HepG2 (cell line): ENCODE results near the gene OPRL1. TPM values are rescaled to one million over a fixed set of nuclear protein-coding genes. Genes with fewer than 3 reads are reported as not detected.

Experiments
- ELK4 ChIP-seq: sonication (generic); formaldehyde crosslinking; IDR thresholded peaks from 2 replicates; pipeline ENCODE4 v1.9.0; 2021; ENCODE audit warnings: missing genetic modification reagents, borderline replicate concordance
- GPBP1L1 ChIP-seq: sonication (generic); formaldehyde crosslinking; IDR thresholded peaks from 2 replicates; pipeline ENCODE4 v1.5.0; 2020; ENCODE audit warnings: mild to moderate bottlenecking, missing genetic modification reagents
- HDAC2 ChIP-seq: sonication (generic); formaldehyde crosslinking; IDR thresholded peaks from 2 replicates; pipeline ENCODE4 v1.4.0; 2020; ENCODE audit warnings: missing genetic modification reagents
- KDM5A ChIP-seq: fragments of 200-600 bp; sonication (generic); IDR thresholded peaks from 2 replicates; pipeline ENCODE4 v1.7.0; 2018; ENCODE audit warnings: antibody characterized with exemption, mild to moderate bottlenecking, low read length, borderline replicate concordance
- MATR3 ChIP-seq: sonication (generic); formaldehyde crosslinking; IDR thresholded peaks from 2 replicates; pipeline ENCODE4 v1.4.0; 2020; ENCODE audit warnings: missing genetic modification reagents
- PAF1 ChIP-seq: IDR thresholded peaks from 2 replicates; pipeline ENCODE4 v1.6.1; 2016; ENCODE audit warnings: missing genetic modification reagents, missing compliant biosample characterization
- RBAK ChIP-seq: sonication (generic); formaldehyde crosslinking; IDR thresholded peaks from 2 replicates; pipeline ENCODE4 v1.5.1; 2020; ENCODE audit warnings: mild to moderate bottlenecking, missing genetic modification reagents
- RORA ChIP-seq: sonication (generic); formaldehyde crosslinking; IDR thresholded peaks from 2 replicates; pipeline ENCODE4 v1.5.0; 2020; ENCODE audit warnings: mild to moderate bottlenecking, missing genetic modification reagents, moderate library complexity
- ZBTB39 ChIP-seq: sonication (generic); formaldehyde crosslinking; IDR thresholded peaks from 2 replicates; pipeline ENCODE4 v1.5.0; 2020; ENCODE audit warnings: missing genetic modification reagents
- ZBTB7B ChIP-seq: sonication (generic); formaldehyde crosslinking; IDR thresholded peaks from 2 replicates; pipeline ENCODE4 v1.4.0; 2020; ENCODE audit warnings: missing genetic modification reagents
- ZC3H4 ChIP-seq: sonication (generic); formaldehyde crosslinking; IDR thresholded peaks from 2 replicates; pipeline ENCODE4 v1.4.0; 2020; ENCODE audit warnings: missing genetic modification reagents, borderline replicate concordance
- ZFP90 ChIP-seq: sonication (generic); formaldehyde crosslinking; IDR thresholded peaks from 2 replicates; pipeline ENCODE4 v1.8.0; 2022; ENCODE audit warnings: missing genetic modification reagents, mild to moderate bottlenecking, inconsistent platforms, borderline replicate concordance
- ZFY ChIP-seq: sonication (generic); formaldehyde crosslinking; IDR thresholded peaks from 2 replicates; pipeline ENCODE4 v1.4.0; 2020; ENCODE audit warnings: missing genetic modification reagents
- ZNF20 ChIP-seq: sonication (generic); formaldehyde crosslinking; IDR thresholded peaks from 2 replicates; pipeline ENCODE4 v1.4.0; 2020; ENCODE audit warnings: mild to moderate bottlenecking, moderate library complexity, missing genetic modification reagents
- ZNF251 ChIP-seq: sonication (generic); formaldehyde crosslinking; IDR thresholded peaks from 2 replicates; pipeline ENCODE4 v1.9.0; 2021; ENCODE audit warnings: mild to moderate bottlenecking, missing genetic modification reagents
- ZNF33A ChIP-seq: sonication (generic); formaldehyde crosslinking; IDR thresholded peaks from 2 replicates; pipeline ENCODE4 v1.5.1; 2020; ENCODE audit warnings: missing genetic modification reagents, mild to moderate bottlenecking, moderate library complexity, borderline replicate concordance
- ZNF563 ChIP-seq: sonication (generic); formaldehyde crosslinking; IDR thresholded peaks from 2 replicates; pipeline ENCODE4 v1.8.0; 2022; ENCODE audit warnings: mild to moderate bottlenecking, moderate library complexity, missing genetic modification reagents
- ZNF564 ChIP-seq: sonication (generic); formaldehyde crosslinking; IDR thresholded peaks from 2 replicates; pipeline ENCODE4 v1.8.1; 2023; ENCODE audit warnings: mild to moderate bottlenecking, missing genetic modification reagents
- ZNF7 ChIP-seq: IDR thresholded peaks from 2 replicates; pipeline ENCODE4 v1.6.1; 2016; ENCODE audit warnings: missing biosample characterization, missing genetic modification reagents
- ZNF768 ChIP-seq: sonication (generic); formaldehyde crosslinking; IDR thresholded peaks from 2 replicates; pipeline ENCODE4 v1.4.0; 2020; ENCODE audit warnings: missing genetic modification reagents
- ZNF775 ChIP-seq: sonication (generic); formaldehyde crosslinking; IDR thresholded peaks from 2 replicates; pipeline ENCODE4 v1.4.0; 2020; ENCODE audit warnings: missing genetic modification reagents, mild to moderate bottlenecking, moderate library complexity, borderline replicate concordance
- ZNF777 ChIP-seq: sonication (generic); formaldehyde crosslinking; IDR thresholded peaks from 2 replicates; pipeline ENCODE4 v1.4.0; 2020; ENCODE audit warnings: missing genetic modification reagents
- ZNF800 ChIP-seq: sonication (generic); formaldehyde crosslinking; IDR thresholded peaks from 2 replicates; pipeline ENCODE4 v1.4.0; 2020; ENCODE audit warnings: missing genetic modification reagents
- ZSCAN29 ChIP-seq: sonication (generic); formaldehyde crosslinking; conservative IDR thresholded peaks from 2 replicates; pipeline ENCODE4 v1.4.0; 2020; ENCODE audit warnings: mild to moderate bottlenecking, missing genetic modification reagents
- polyA plus RNA-seq, 8 experiments: library from polyadenylated mRNA; depleted of rRNA in 3 of 8; stranded (reverse) in 7 of 8; unstranded in 1 of 8; fragments of >200 nt; fragmentation: Illumina TruSeq in 4 of 8; extraction: Trizol in 4 of 8; gene quantifications; 2 replicates each; pipeline versions ENCODE4 v1.2.1 to v1.2.3, GENCODE V29; 2011 to 2016; ENCODE audit warnings: low read depth in 4 of 8, missing spikeins in 1 of 8, mixed read lengths in 1 of 8; ENCODE audit not compliant: insufficient read depth in 1 of 8
- total RNA-seq, 5 experiments: library from RNA; depleted of rRNA; stranded (reverse); fragments of >200 nt; fragmentation: Illumina TruSeq; extraction: Trizol; gene quantifications; 2 replicates each; pipeline ENCODE4 v1.2.3, GENCODE V29; 2016; ENCODE audit warnings: low read depth in 1 of 5

The OPRL1 gene
- total and polyA plus RNA-seq, 2 of the 13 experiments (the other 11 are each of a cell fraction or from before 2014, with no cell fraction given), result 0.35 to 0.71 TPM

GRCh38 chr20:64053841-64054661 is 25.8 kb upstream of the OPRL1 start (continued):
- 0 out of 2 replicates have a peak, but pooled peaks have one; percentile 54 for TF ChIP-seq ZNF775
- no peak for TF ChIP-seq RORA (CRISPR knock-in tag)
- TF ChIP-seq ZFY (CRISPR knock-in tag), result peak; percentile 81
- TF ChIP-seq ZNF800, result peak; percentile 85
- TF ChIP-seq RBAK, result 0 out of 2 replicates have a peak, but pooled peaks have one; percentile 37
- TF ChIP-seq ZNF20 (CRISPR knock-in tag), result no peak
- peak; percentile 51 for TF ChIP-seq ZNF777 (CRISPR knock-in tag)
- peak; percentile 98 for TF ChIP-seq ZFP90 (CRISPR knock-in tag)
- TF ChIP-seq ZNF563 (CRISPR knock-in tag), result peak; percentile 22; the same call in 1 of the 2 replicates
- peak; percentile 67; the same call in 1 of the 2 replicates for TF ChIP-seq ZNF564 (CRISPR knock-in tag)
- TF ChIP-seq GPBP1L1, result no peak
- TF ChIP-seq ZNF768 (CRISPR knock-in tag), result peak; percentile 90
- TF ChIP-seq MATR3 (CRISPR knock-in tag), result no peak
- no peak for TF ChIP-seq ZNF33A (CRISPR knock-in tag)
- peak; percentile 96 for TF ChIP-seq ZBTB7B (CRISPR knock-in tag)
- TF ChIP-seq PAF1 (CRISPR knock-in tag), result no peak
- no peak for TF ChIP-seq ZNF251 (CRISPR knock-in tag)
- TF ChIP-seq ZSCAN29 (CRISPR knock-in tag), result no peak
- TF ChIP-seq ZBTB39 (CRISPR knock-in tag), result peak; percentile 86; the same call in 1 of the 2 replicates
- no peak; the same call in 1 of the 2 replicates for TF ChIP-seq KDM5A
- peak; percentile 85 for TF ChIP-seq HDAC2 (CRISPR knock-in tag)
- TF ChIP-seq ZNF7 (CRISPR knock-in tag), result peak; percentile 29; the same call in 1 of the 2 replicates
- peak; percentile 91 for TF ChIP-seq ZC3H4 (CRISPR knock-in tag)
- TF ChIP-seq ELK4, result no peak
